Endothelial cell of hepatic sinusoid (primary cell): Measurements from ENCODE around the gene ZNF775.

Experiments
- in situ Hi-C: cut with HindIII; loops from 2 replicates; pipeline ENCODE4 v1.10.0; 2017; ENCODE audit warnings: low sequenced_read_pairs

The ZNF775 gene

DNA sequence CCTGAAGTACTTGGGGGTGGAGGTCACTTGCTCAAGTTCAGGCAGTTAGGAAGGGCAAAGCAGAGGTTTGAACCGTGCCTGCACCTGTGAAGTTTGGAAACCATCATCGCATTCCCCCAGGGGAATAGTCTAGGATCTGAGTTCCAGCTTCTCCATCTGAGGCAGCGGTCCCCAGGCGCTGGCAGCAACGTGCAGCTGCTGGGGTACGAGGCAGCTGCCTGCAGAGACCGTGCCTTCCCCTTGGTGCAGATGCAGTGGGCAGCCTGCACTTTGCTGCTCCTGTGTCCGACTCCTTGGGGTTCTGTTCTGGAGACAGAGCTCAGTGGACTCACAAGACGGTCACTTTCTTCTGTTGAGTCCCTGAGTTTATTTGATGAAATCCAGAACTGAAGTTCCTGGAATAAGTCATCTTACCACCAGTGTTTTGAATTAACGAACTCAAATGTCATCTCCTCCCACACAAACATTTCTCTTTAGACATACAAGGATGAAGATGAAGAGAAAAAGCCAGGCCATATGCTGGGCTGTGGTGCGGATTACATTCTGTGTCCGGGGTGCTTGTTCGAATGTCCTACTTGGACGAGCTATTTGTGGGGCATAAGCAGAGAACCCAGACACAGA lies 51.4 kb downstream of the ZNF775 start:
- in situ Hi-C loops, result no loop called here

- in situ Hi-C loops, result no loop called here
Observed at GRCh38 chr7:150431839-150432658, 52.9 kb downstream of the ZNF775 start.

- in situ Hi-C loops, result no loop called here
Observed at GRCh38 chr7:150432915-150433892, 54.1 kb downstream of the ZNF775 start.

DNA sequence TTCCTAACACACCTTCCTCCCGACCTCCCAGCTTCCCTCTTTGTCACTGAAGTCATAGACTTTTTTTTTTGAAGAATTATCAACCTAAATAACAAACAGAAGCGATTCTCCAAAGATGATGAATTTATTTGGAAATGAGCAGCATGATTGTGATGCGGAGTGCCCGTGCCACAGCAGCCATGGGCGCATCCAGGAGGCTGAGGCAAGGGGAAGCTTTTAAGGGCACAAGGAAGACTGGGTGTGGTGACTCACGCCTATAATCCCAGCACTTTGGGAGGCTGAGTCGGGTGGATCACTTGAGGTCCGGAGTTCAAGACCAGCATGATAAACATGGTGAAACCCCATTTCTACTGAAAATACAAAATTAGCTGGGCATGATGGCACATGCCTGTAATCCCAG lies 55.1 kb downstream of the ZNF775 start:
- in situ Hi-C loops, result no loop called here

- in situ Hi-C loops, result no loop called here
Observed at GRCh38 chr7:150435047-150435389, 55.9 kb downstream of the ZNF775 start.

DNA sequence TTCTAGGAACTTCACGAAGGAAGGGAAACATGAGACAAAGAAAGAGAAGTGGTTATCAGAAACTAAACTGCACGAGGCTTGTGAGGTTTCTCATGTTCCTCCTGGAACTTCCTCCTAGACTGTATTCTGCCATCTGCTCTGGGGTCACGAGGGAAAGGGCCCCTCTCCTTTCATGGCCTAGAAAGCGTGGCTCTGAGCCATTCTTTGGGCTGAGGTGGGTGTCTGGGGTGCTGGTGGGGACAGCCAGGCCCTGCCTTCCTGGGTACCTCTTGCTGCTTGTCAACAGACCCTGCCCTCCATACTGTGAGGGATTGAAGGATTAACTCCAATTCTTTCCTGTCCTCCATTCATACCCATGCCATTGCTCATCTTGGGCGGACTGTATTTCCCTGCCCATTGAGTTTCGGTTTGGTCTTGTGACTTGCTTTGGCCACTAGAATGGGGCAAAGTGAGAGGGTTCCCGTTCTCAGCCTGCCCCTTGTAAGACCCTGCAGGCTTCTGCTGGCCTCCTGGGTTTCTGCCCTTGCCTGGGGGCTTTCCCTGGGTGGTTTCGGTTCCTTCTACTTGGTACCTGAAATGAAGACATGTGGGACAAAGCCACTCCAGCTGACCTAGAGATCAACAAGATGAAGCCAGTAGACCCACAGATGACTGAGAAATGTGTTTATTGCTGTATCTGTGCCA lies 56.4 kb downstream of the ZNF775 start:
- in situ Hi-C loops, result no loop called here

DNA sequence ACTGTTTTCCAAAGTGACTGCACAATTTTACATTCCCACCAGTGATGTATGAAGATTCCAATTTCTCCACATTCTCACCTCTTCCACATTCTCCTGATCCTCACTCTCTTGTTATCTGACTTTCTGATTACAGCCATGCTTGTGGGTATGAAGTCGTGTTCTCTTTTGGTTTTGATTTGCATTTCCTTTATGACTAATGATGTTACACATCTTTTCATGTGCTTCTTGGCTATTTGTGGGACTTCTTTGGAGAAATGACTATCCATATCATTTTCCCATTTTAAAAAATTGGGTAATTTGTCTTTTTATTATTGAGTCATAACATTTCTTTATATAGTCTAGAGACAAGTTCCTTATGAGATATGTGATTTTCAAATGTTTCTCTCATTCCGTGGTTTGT lies 60.8 kb downstream of the ZNF775 start:
- in situ Hi-C loops, result no loop called here

GRCh38 chr7:150441524-150441923 lies 62.4 kb downstream of the ZNF775 start:
- in situ Hi-C loops, result no loop called here

DNA sequence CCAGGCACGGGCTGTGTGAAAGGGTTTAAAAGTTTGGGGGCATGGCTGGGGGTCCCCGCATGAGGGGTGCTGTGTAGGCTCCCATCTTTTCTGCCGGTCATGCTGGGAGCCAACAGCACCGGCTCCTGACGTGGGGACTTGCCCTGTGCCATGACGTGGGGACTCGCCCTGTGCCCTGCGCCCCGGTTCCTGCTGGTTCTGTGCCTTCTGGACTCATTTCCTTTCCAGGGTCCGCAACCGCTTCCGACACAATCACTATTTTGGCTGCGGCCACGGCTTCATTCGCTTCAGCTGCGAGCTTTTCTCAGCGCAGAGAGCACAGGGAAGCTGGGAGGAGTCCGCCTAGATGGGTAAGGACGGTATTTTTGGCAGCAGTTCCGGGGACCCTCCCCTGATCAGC lies 63.7 kb downstream of the ZNF775 start:
- in situ Hi-C loops, result no loop called here

DNA sequence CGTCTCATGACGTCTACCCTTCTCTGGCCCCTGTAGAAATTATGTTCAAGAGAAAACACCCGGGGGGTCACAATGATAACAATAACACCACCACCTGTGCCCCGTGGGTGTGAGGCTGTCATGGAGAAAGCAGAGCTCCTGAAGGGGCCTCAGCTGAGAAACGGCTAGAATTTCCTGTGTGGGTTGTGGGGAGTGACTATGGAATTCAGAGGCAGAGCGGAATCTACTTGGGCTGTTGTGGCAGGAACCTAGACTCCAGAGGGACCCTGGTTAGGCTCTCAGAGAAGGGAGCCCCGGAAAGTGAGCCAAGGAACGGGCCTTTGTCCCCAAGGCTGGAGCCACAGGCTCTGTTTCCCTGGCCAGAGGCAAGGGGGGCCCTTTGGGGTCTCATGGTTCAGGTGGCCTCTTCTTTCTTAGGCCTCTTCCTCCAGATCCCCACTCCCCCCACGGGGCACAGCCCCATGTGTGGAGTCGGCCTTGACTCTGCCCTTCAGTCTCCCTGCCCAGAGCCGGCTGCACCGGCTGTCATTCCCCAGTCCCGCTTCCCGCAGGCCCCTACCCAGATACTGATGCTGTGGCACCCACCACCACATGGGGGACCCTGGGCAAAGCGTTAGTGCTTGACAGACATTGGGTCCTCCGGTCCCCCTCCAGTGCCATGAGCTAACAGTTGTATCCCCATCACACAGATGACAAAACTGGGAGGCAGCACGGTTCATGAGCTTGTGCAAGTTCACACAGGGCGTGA lies 64.8 kb downstream of the ZNF775 start:
- in situ Hi-C loops, result no loop called here

DNA sequence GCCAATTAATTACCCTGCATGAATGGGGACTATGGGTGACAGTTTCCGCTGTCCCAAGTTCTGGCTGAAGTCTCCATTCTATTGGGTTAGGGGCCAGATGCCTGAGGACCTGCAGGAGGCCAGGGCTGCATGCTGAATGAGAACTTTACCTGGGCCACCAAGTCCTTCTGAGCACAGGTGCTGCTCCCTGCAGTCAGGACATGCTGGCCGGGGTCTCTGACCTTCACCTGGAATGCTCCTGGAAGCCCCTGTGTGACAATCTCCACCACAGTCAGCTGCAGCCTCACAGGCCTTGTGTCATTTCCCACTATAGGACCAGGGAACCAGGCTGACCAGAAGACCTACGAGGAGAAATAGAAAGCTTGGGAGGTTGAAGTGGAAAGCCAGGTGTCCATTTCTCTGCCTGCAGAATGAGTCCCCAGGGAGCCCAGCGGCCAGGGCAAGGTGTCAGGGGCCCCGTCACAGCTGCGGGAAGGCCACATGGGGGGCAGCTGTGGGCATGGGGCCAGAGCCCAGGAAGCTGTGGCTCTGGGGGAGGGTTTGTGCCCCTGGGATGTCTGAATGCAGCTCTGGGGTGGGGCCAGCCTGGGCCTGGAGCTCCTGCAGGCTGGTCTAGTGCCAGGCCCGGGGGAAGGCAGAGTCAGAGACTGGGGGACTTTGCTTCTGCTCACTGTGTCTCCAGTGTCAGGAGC lies 65.7 kb downstream of the ZNF775 start:
- in situ Hi-C loops, result no loop called here

DNA sequence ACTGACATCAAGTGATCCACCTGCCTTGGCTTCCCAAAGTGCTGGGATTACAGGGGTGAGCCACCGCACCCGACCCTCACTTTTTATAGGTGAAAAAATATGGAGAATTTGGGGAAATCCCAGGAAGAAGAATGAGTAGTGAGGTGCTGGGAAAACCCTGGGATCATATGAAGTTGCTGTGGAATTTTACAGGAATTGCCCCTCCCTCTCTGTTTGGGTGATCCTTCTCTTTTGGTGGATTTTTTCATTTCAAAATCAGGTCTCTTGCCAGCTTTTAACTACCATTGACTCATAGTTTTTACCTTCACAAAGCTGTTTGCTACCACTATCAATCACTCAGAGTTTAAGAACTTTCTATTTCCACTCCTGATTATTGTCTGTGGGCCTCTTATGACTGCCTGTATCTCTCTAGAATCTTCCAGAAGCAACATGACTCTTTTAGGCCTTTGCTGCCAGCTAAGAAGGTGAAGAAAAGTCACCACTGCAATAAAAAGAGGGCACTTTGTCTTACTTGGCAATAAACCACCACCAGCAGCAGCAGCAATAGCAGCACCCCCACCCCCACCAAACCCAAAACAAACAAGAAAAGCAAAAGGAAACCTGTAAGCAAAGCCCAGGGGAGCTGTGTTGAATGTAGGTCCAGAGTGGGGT lies 67.3 kb downstream of the ZNF775 start:
- in situ Hi-C loops, result no loop called here
